SK-N-DZ (cell line): ENCODE results near the gene LCN6. TPM values are rescaled to one million over a fixed set of nuclear protein-coding genes. Genes with fewer than 3 reads are reported as not detected.
"Not testable (repeated sequence)": the region's sequence is repeated elsewhere in the genome, so short reads cannot be mapped to it uniquely, and the experiment has no call there.

Experiments used
- DNase-seq: peaks from one replicate; pipeline ENCODE4 v3.0.0-alpha.2; 2015; ENCODE audit warnings: low spot score
- polyA plus RNA-seq, 2 experiments: library from polyadenylated mRNA; depleted of rRNA; stranded (reverse); fragments of >200 nt; gene quantifications; 2 replicates each; pipeline ENCODE4 v1.2.3, GENCODE V29; 2014

The LCN6 gene
- not detected in 2 replicates for polyA plus RNA-seq (2014; cell fraction: cytosol; rRNA removed)
- polyA plus RNA-seq (2014; cell fraction: nucleus; rRNA removed): not detected in 2 replicates

- DNase-seq: no peak
Measured at GRCh38 chr9:136748201-136748600, at the start of gene LCN6. TSS of gene LCN6 (minus strand) at chr9:136748525. CDS start at chr9:136748483, 42 bp downstream.

- DNase-seq: peak; percentile 82
Measured at GRCh38 chr9:136796775-136797347, 48.5 kb upstream of the LCN6 start.

GRCh38 chr9:136796238-136796774, 48.0 kb upstream of the LCN6 start, which contains the start of gene CCDC183:
TSS of gene CCDC183 (plus strand) at chr9:136796338. CDS start at chr9:136796398, 60 bp downstream.
- no peak for DNase-seq

GRCh38 chr9:136795000-136795348, 46.6 kb upstream of the LCN6 start:
- DNase-seq: no peak

- no peak for DNase-seq
Measured at GRCh38 chr9:136794281-136794999, 46.1 kb upstream of the LCN6 start.

GRCh38 chr9:136793086-136793946, 45.0 kb upstream of the LCN6 start:
- DNase-seq: no peak

GRCh38 chr9:136792321-136793085, 44.2 kb upstream of the LCN6 start:
- no peak for DNase-seq

- peak; percentile 58 for DNase-seq
Measured at GRCh38 chr9:136791516-136792276, 43.4 kb upstream of the LCN6 start.

GRCh38 chr9:136790640-136791515, 42.6 kb upstream of the LCN6 start, which contains the start of gene TMEM141:
TSS of gene TMEM141 (plus strand) at chr9:136791344. CDS start at chr9:136791371, 27 bp downstream.
- DNase-seq: peak; percentile 99

- no peak for DNase-seq
Measured at GRCh38 chr9:136789523-136789937, 41.2 kb upstream of the LCN6 start.

- DNase-seq: not testable (repeated sequence)
Measured at GRCh38 chr9:136788644-136789522, 40.6 kb upstream of the LCN6 start.

- DNase-seq: peak; percentile 80
Measured at GRCh38 chr9:136787690-136788400, 39.5 kb upstream of the LCN6 start.

- not testable (repeated sequence) for DNase-seq
Measured at GRCh38 chr9:136786983-136787382, 38.7 kb upstream of the LCN6 start.

- no peak for DNase-seq
Measured at GRCh38 chr9:136786451-136786850, 38.1 kb upstream of the LCN6 start.

GRCh38 chr9:136785565-136786355, 37.4 kb upstream of the LCN6 start:
- not testable (repeated sequence) for DNase-seq

GRCh38 chr9:136784997-136785361, 36.7 kb upstream of the LCN6 start:
- DNase-seq: no peak
